Measurements from ENCODE around the gene F2RL3. TPM values are rescaled to one million over a fixed set of nuclear protein-coding genes. Genes with fewer than 3 reads are reported as not detected.

Gene F2RL3
- total RNA-seq, 5 donors from 2014 or later (not counting 1 experiment from before 2014, with no cell fraction given) = 0.15 to 0.44 (median 0.30) TPM; not detected in 2

DNA sequence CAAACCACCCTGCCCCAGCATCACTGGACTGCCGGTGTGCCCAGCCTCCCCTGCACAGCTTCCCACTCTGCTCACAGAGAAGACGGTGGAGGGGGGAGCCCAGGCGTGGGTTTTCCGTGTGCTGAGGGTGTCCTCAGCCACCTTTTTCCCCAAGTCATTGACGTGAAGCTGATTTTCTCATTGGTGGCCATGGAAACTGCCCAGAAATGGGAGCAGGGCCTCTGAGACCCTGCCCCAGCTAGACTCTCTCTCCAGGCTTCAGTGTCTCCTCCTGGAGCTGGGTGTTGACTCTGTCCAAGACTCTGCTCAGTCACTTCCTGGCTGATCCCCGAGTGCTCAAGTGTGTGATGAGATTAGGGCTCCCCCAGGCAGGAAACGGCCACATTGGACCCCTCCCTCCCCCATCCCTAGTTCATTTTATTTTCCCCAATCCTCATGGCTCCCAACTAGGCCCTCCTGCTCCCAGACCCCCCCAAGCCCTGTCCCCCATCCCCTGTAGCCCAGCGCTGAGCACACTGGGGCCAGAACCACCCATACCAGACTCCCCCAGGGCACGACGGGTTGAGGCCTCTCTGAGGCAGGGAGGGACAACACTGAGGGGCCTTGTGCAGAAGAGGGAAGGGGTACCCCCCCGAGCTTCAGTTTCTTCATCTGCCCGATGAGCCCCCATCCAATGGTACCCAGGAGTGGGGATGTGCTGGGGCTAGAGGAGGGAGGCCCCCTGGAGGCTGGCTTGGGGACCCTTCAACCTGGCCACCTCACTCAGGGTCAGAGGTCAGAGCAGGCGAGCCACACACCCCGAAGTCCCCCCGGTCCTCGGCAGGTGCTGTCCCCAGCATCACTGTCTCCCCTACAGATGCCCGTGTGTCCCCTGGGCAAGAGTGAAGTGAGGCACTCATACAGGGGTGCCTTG, 1.2 kb upstream of the F2RL3 start:
- Mint-ChIP-seq H3K36me3 (peaks cover 5% of the 10 kb centered on the region), H3K27me3 (peaks cover 7 to 25% of the 10 kb centered on the region in 2 donors), H3K4me1 (peaks cover 5 to 7% (median 5%) of the 10 kb centered on the region in 3 donors), H3K27ac (no peak overlapping the region), H3K9me3 (peaks cover 4 to 6% (median 4%) of the 10 kb centered on the region in 3 donors), H3K4me3 (no peak overlapping the region)
- peaks cover 0 to 57% of the 10 kb centered on the region in 2 experiments for H3K27me3 ChIP-seq (replicated peaks in 1 of 2; ENCODE audit: control insufficient read depth in 2 of 2, extremely low read depth in 1 of 2, insufficient read depth in 2 of 2, low read length in 1 of 2)
- H3K36me3 ChIP-seq (ENCODE audit: control insufficient read depth in 2 of 2, extremely low read depth in 1 of 2, insufficient read depth in 1 of 2, low read length in 1 of 2) = no peaks in the 10 kb centered on the region
- no peak overlapping the region for H3K4me3 ChIP-seq (ENCODE audit: control insufficient read depth in 1 of 2, extremely low read depth in 1 of 2, low read length in 1 of 2)
- ATAC-seq (replicated peaks in 1 of 4) (no peak), DNase-seq (no peak)
- ChIA-PET CTCF (no interaction called here), POLR2A (no interaction called here)
- no peaks in the 10 kb centered on the region for H3K9me3 ChIP-seq
- WGBS (ENCODE audit: insufficient coverage) = 47% methylated on average over 7 of the region's 17 CpGs
- H3K4me1 ChIP-seq (ENCODE audit: control insufficient read depth in 1 of 2, extremely low read depth in 1 of 2, insufficient read depth in 2 of 2, low read length in 2 of 2) = peaks cover 0 to 10% of the 10 kb centered on the region in 2 experiments
- H3K27ac ChIP-seq (ENCODE audit: low read length) = no peak overlapping the region

DNA sequence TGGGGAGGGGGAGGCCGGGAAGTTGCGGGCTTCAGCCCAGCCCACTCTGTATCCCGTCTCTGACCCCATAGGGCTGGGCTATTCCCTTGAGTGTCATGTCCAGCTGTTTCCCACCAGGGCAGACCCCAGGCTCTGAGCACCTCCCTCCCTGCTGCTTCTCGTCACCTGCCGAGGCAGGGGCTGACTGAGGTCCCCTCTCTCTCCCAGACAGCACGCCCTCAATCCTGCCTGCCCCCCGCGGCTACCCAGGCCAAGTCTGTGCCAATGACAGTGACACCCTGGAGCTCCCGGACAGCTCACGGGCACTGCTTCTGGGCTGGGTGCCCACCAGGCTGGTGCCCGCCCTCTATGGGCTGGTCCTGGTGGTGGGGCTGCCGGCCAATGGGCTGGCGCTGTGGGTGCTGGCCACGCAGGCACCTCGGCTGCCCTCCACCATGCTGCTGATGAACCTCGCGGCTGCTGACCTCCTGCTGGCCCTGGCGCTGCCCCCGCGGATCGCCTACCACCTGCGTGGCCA, 625 bp downstream of the F2RL3 start:
- DNase-seq = no peak
- ATAC-seq (replicated peaks in 1 of 4) = no peak
- H3K27ac Mint-ChIP-seq = no peak overlapping the region
- H3K4me1 ChIP-seq (ENCODE audit: control insufficient read depth in 1 of 2, extremely low read depth in 1 of 2, insufficient read depth in 2 of 2, low read length in 2 of 2) = peaks cover 0 to 26% of the 10 kb centered on the region in 2 experiments
- peaks cover 0 to 62% of the 10 kb centered on the region in 2 experiments for H3K27me3 ChIP-seq (replicated peaks in 1 of 2; ENCODE audit: control insufficient read depth in 2 of 2, extremely low read depth in 1 of 2, insufficient read depth in 2 of 2, low read length in 1 of 2)
- H3K36me3 ChIP-seq (ENCODE audit: control insufficient read depth in 2 of 2, extremely low read depth in 1 of 2, insufficient read depth in 1 of 2, low read length in 1 of 2) = no peaks in the 10 kb centered on the region
- no peak overlapping the region for H3K4me3 ChIP-seq (ENCODE audit: control insufficient read depth in 1 of 2, extremely low read depth in 1 of 2, low read length in 1 of 2)
- no peaks in the 10 kb centered on the region for H3K9me3 ChIP-seq
- H3K4me3 Mint-ChIP-seq = no peak overlapping the region
- ChIA-PET POLR2A (no interaction called here), CTCF (no interaction called here)
- H3K9me3 Mint-ChIP-seq = no peaks in the 10 kb centered on the region
- H3K27ac ChIP-seq (ENCODE audit: low read length) = no peak overlapping the region
- H3K27me3 Mint-ChIP-seq = peaks cover 12 to 29% of the 10 kb centered on the region in 2 donors
- H3K36me3 Mint-ChIP-seq = no peaks in the 10 kb centered on the region
- 81% methylated on average over 22 of the region's 22 CpGs for WGBS (ENCODE audit: insufficient coverage)
- H3K4me1 Mint-ChIP-seq = peaks cover 7 to 18% (median 13%) of the 10 kb centered on the region in 3 donors

- DNase-seq (no peak), ATAC-seq (replicated peaks in 1 of 4) (no peak)
- no peaks in the 10 kb centered on the region for H3K36me3 ChIP-seq (ENCODE audit: control insufficient read depth in 2 of 2, extremely low read depth in 1 of 2, insufficient read depth in 1 of 2, low read length in 1 of 2)
- peaks cover 0 to 68% of the 10 kb centered on the region in 2 experiments for H3K27me3 ChIP-seq (replicated peaks in 1 of 2; ENCODE audit: control insufficient read depth in 2 of 2, extremely low read depth in 1 of 2, insufficient read depth in 2 of 2, low read length in 1 of 2)
- ChIA-PET POLR2A (no interaction called here), CTCF (no interaction called here)
- no peak overlapping the region for H3K27ac ChIP-seq (ENCODE audit: low read length)
- 98% methylated on average over 48 of the region's 48 CpGs for WGBS (ENCODE audit: insufficient coverage)
- no peak overlapping the region for H3K4me3 Mint-ChIP-seq
- no peak overlapping the region for H3K27ac Mint-ChIP-seq
- H3K27me3 Mint-ChIP-seq = peaks cover 17 to 34% of the 10 kb centered on the region in 2 donors
- peaks cover 7 to 20% (median 13%) of the 10 kb centered on the region in 3 donors for H3K4me1 Mint-ChIP-seq
- H3K9me3 Mint-ChIP-seq = no peaks in the 10 kb centered on the region
- no peaks in the 10 kb centered on the region for H3K9me3 ChIP-seq
- no peaks in the 10 kb centered on the region for H3K36me3 Mint-ChIP-seq
- H3K4me3 ChIP-seq (ENCODE audit: control insufficient read depth in 1 of 2, extremely low read depth in 1 of 2, low read length in 1 of 2) = no peak overlapping the region
- peaks cover 0 to 26% of the 10 kb centered on the region in 2 experiments for H3K4me1 ChIP-seq (ENCODE audit: control insufficient read depth in 1 of 2, extremely low read depth in 1 of 2, insufficient read depth in 2 of 2, low read length in 2 of 2)
Measured at GRCh38 chr19:16889883-16890460, 1.2 kb downstream of the F2RL3 start.

GRCh38 chr19:16890461-16891184, 1.8 kb downstream of the F2RL3 start:
- ChIA-PET CTCF (no interaction called here), POLR2A (no interaction called here)
- no peak overlapping the region for H3K27ac Mint-ChIP-seq
- Histone ChIP-seq H3K9me3 (no peaks in the 10 kb centered on the region), H3K27ac (ENCODE audit: low read length) (no peak overlapping the region), H3K27me3 (replicated peaks in 1 of 2; ENCODE audit: control insufficient read depth in 2 of 2, extremely low read depth in 1 of 2, insufficient read depth in 2 of 2, low read length in 1 of 2) (peaks cover 5 to 70% of the 10 kb centered on the region in 2 experiments), H3K36me3 (ENCODE audit: control insufficient read depth in 2 of 2, extremely low read depth in 1 of 2, insufficient read depth in 1 of 2, low read length in 1 of 2) (no peaks in the 10 kb centered on the region), H3K4me3 (ENCODE audit: control insufficient read depth in 1 of 2, extremely low read depth in 1 of 2, low read length in 1 of 2) (no peak overlapping the region), H3K4me1 (ENCODE audit: control insufficient read depth in 1 of 2, extremely low read depth in 1 of 2, insufficient read depth in 2 of 2, low read length in 2 of 2) (peaks cover 0 to 26% of the 10 kb centered on the region in 2 experiments)
- no peak overlapping the region for H3K4me3 Mint-ChIP-seq
- peaks cover 7 to 23% (median 15%) of the 10 kb centered on the region in 3 donors for H3K4me1 Mint-ChIP-seq
- 97% methylated on average over 8 of the region's 24 CpGs for WGBS (ENCODE audit: insufficient coverage)
- H3K27me3 Mint-ChIP-seq = peaks cover 24 to 40% of the 10 kb centered on the region in 2 donors
- DNase-seq (no peak), ATAC-seq (replicated peaks in 1 of 4) (no peak)
- H3K36me3 Mint-ChIP-seq = no peaks in the 10 kb centered on the region
- no peaks in the 10 kb centered on the region for H3K9me3 Mint-ChIP-seq

GRCh38 chr19:16891696-16892382, 3.0 kb downstream of the F2RL3 start:
- peaks cover 6 to 74% of the 10 kb centered on the region in 2 experiments for H3K27me3 ChIP-seq (replicated peaks in 1 of 2; ENCODE audit: control insufficient read depth in 2 of 2, extremely low read depth in 1 of 2, insufficient read depth in 2 of 2, low read length in 1 of 2)
- ChIA-PET CTCF (no interaction called here), POLR2A (no interaction called here)
- Mint-ChIP-seq H3K4me1 (peaks cover 7 to 26% (median 17%) of the 10 kb centered on the region in 3 donors), H3K9me3 (no peaks in the 10 kb centered on the region), H3K27me3 (peaks cover 25 to 42% of the 10 kb centered on the region in 2 donors), H3K27ac (no peak overlapping the region), H3K4me3 (no peak overlapping the region), H3K36me3 (no peaks in the 10 kb centered on the region)
- H3K9me3 ChIP-seq = no peaks in the 10 kb centered on the region
- 88% methylated on average over 10 of the region's 12 CpGs for WGBS (ENCODE audit: insufficient coverage)
- no peaks in the 10 kb centered on the region for H3K36me3 ChIP-seq (ENCODE audit: control insufficient read depth in 2 of 2, extremely low read depth in 1 of 2, insufficient read depth in 1 of 2, low read length in 1 of 2)
- peaks cover 2 to 37% of the 10 kb centered on the region in 2 experiments for H3K4me1 ChIP-seq (ENCODE audit: control insufficient read depth in 1 of 2, extremely low read depth in 1 of 2, insufficient read depth in 2 of 2, low read length in 2 of 2)
- DNase-seq (no peak), ATAC-seq (replicated peaks in 1 of 4) (no peak)
- H3K27ac ChIP-seq (ENCODE audit: low read length) = no peak overlapping the region
- no peak overlapping the region for H3K4me3 ChIP-seq (ENCODE audit: control insufficient read depth in 1 of 2, extremely low read depth in 1 of 2, low read length in 1 of 2)

- no peaks in the 10 kb centered on the region for H3K36me3 Mint-ChIP-seq
- CTCF ChIA-PET = no interaction called here
- no peaks in the 10 kb centered on the region for H3K9me3 ChIP-seq
- no peaks in the 10 kb centered on the region for H3K36me3 ChIP-seq (ENCODE audit: control insufficient read depth in 2 of 2, extremely low read depth in 1 of 2, insufficient read depth in 1 of 2, low read length in 1 of 2)
- POLR2A ChIA-PET = no interaction called here
- ATAC-seq (replicated peaks in 1 of 4) (no peak), DNase-seq (no peak)
- peaks cover 25 to 42% of the 10 kb centered on the region in 2 donors for H3K27me3 Mint-ChIP-seq
- H3K4me1 ChIP-seq (ENCODE audit: control insufficient read depth in 1 of 2, extremely low read depth in 1 of 2, insufficient read depth in 2 of 2, low read length in 2 of 2) = peaks cover 2 to 41% of the 10 kb centered on the region in 2 experiments
- H3K27ac Mint-ChIP-seq = peak overlapping the region in 1 of 2 donors; percentile 36
- peaks cover 7 to 26% (median 17%) of the 10 kb centered on the region in 3 donors for H3K4me1 Mint-ChIP-seq
- H3K4me3 Mint-ChIP-seq = no peak overlapping the region
- H3K4me3 ChIP-seq (ENCODE audit: control insufficient read depth in 1 of 2, extremely low read depth in 1 of 2, low read length in 1 of 2) = no peak overlapping the region
- H3K27me3 ChIP-seq (replicated peaks in 1 of 2; ENCODE audit: control insufficient read depth in 2 of 2, extremely low read depth in 1 of 2, insufficient read depth in 2 of 2, low read length in 1 of 2) = peaks cover 6 to 73% of the 10 kb centered on the region in 2 experiments
- WGBS (ENCODE audit: insufficient coverage) = no CpG with 5 or more reads among the region's 4 CpGs
- H3K27ac ChIP-seq (ENCODE audit: low read length) = no peak overlapping the region
- no peaks in the 10 kb centered on the region for H3K9me3 Mint-ChIP-seq
Measured at GRCh38 chr19:16892436-16892835, 3.6 kb downstream of the F2RL3 start.

All from T-cell (primary cell).